Mucosa of rectum (tissue), 2 donors: Measurements from ENCODE around the gene PRSS1.
"Not testable (repeated sequence)": the region's sequence is repeated elsewhere in the genome, so short reads cannot be mapped to it uniquely, and the experiment has no call there.

ENCODE experiments used
- H3K27ac ChIP-seq, 2 donors: one replicate each; pipeline ENCODE4 v1.7.0; 2013; ENCODE audit warnings: inconsistent platforms in 2 of 2, low read depth in 2 of 2, low read length in 2 of 2
- H3K27me3 ChIP-seq, 2 donors: one replicate each; pipeline ENCODE4 v1.7.0; 2013; ENCODE audit warnings: low read length in 2 of 2; ENCODE audit not compliant: control insufficient read depth in 2 of 2, insufficient read depth in 2 of 2
- H3K36me3 ChIP-seq, 2 donors: one replicate each; pipeline ENCODE4 v1.7.0; 2013; ENCODE audit warnings: low read length in 2 of 2; ENCODE audit not compliant: control insufficient read depth in 2 of 2, insufficient read depth in 2 of 2
- H3K4me1 ChIP-seq, 2 donors: one replicate each; pipeline ENCODE4 v1.7.0; 2013; ENCODE audit warnings: low read length in 2 of 2, mild to moderate bottlenecking in 1 of 2; ENCODE audit not compliant: control insufficient read depth in 2 of 2, insufficient read depth in 2 of 2
- H3K4me3 ChIP-seq, 2 donors: one replicate each; pipeline ENCODE4 v1.7.0; 2013; ENCODE audit warnings: low read length in 2 of 2
- H3K9ac ChIP-seq, 2 donors: one replicate each; pipeline ENCODE4 v1.7.0; 2013; ENCODE audit warnings: low read length in 2 of 2, low read depth in 1 of 2, mild to moderate bottlenecking in 1 of 2
- H3K9me3 ChIP-seq, 2 donors: one replicate each; pipeline ENCODE4 v1.7.0; 2013; ENCODE audit warnings: low read length in 2 of 2; ENCODE audit not compliant: control insufficient read depth in 2 of 2
- donor health status: healthy.
- donor health status: Normal muscosa, but diverticular disease.

The PRSS1 gene

DNA sequence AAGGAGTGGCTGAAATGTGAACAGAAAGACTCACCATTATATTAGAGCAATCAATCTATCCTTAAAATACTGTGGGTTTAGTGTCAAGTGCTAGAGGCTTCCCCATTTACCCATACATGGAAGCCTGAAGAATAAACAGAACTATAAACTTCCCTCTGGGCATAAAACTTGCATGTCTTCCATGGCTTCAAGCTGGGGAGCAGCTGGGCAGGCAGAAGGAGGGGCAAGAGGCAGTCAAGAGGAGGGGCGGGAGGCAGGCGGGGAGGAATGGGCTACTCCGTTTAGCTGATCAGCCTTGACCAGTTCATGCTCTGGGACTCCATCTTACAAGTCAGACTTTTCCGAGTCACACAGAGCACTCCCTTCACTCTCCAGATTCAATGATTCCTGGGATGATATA is 3.5 kb upstream of the PRSS1 start:
- H3K9ac ChIP-seq, result no peak overlapping the region
- no peaks in the 10 kb centered on the region for H3K4me1 ChIP-seq
- H3K27ac ChIP-seq, result no peak overlapping the region
- no peaks in the 10 kb centered on the region for H3K36me3 ChIP-seq
- no peaks in the 10 kb centered on the region for H3K9me3 ChIP-seq
- no peak overlapping the region for H3K4me3 ChIP-seq
- no peaks in the 10 kb centered on the region for H3K27me3 ChIP-seq

GRCh38 chr7:142746264-142746663 is 3.0 kb upstream of the PRSS1 start:
- H3K27me3 ChIP-seq, result no peaks in the 10 kb centered on the region
- H3K36me3 ChIP-seq, result no peaks in the 10 kb centered on the region
- no peaks in the 10 kb centered on the region for H3K9me3 ChIP-seq
- no peak overlapping the region for H3K27ac ChIP-seq
- H3K4me3 ChIP-seq, result no peak overlapping the region
- H3K4me1 ChIP-seq, result no peaks in the 10 kb centered on the region
- no peak overlapping the region for H3K9ac ChIP-seq

DNA sequence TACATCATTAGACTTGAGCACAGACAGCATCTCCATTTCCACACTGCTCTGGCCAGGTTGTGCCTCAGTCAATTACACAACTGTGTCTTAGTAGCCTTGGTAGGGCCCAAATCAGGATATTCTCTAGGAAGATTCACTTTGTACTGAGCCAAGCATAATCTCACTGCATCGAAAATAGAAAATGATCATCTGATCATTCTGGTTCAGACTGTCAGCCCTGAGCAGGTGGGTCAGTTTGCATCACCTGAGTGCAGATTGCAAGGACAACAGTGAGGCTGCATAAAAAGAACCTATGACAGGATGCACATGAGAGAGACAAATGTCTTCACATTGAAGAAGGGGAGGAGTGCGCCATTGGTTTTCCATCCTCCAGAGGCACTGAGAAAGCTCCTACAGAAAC is 862 bp upstream of the PRSS1 start:
- H3K9me3 ChIP-seq, H3K4me3 ChIP-seq, H3K36me3 ChIP-seq, H3K9ac ChIP-seq, H3K4me1 ChIP-seq, H3K27ac ChIP-seq, H3K27me3 ChIP-seq: not testable (repeated sequence)

DNA sequence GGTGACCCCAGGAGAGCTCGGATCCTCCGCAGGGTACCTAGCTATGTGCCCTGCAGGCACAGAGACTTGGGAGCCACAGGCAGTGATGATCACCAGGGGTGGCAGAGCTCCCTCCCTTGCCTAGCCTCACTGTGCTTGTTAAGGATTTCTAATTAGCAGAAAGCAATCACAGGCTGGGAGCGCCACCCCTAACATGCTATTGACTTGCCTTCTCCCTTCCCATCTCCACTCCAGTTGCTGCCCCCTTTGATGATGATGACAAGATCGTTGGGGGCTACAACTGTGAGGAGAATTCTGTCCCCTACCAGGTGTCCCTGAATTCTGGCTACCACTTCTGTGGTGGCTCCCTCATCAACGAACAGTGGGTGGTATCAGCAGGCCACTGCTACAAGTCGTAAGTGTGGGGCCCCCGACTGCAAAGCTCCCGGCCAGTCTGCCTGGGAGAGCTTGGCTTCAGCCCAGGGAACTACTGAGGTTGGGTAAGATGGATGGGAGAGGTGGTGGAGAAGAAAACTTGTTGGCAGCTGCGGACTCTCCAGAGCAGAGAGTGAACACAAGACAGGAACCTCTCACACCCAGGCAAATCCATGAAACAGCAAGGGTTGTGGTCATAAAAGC is 1.2 kb downstream of the PRSS1 start:
- no peaks in the 10 kb centered on the region for H3K36me3 ChIP-seq
- no peaks in the 10 kb centered on the region for H3K27me3 ChIP-seq
- H3K4me3 ChIP-seq, result no peak overlapping the region
- H3K27ac ChIP-seq, result no peak overlapping the region
- no peaks in the 10 kb centered on the region for H3K9me3 ChIP-seq
- no peaks in the 10 kb centered on the region for H3K4me1 ChIP-seq
- H3K9ac ChIP-seq, result no peak overlapping the region

- H3K27ac ChIP-seq, H3K9ac ChIP-seq, H3K4me1 ChIP-seq, H3K9me3 ChIP-seq, H3K27me3 ChIP-seq, H3K36me3 ChIP-seq, H3K4me3 ChIP-seq: not testable (repeated sequence)
Measured at GRCh38 chr7:142751526-142752175, 2.4 kb downstream of the PRSS1 start.

- Histone ChIP-seq H3K9ac (no peak overlapping the region), H3K36me3 (no peaks in the 10 kb centered on the region), H3K9me3 (no peaks in the 10 kb centered on the region), H3K27ac (no peak overlapping the region), H3K4me1 (no peaks in the 10 kb centered on the region), H3K27me3 (no peaks in the 10 kb centered on the region), H3K4me3 (no peak overlapping the region)
Measured at GRCh38 chr7:142752376-142753225, 3.3 kb downstream of the PRSS1 start.

- Histone ChIP-seq H3K9me3 (no peaks in the 10 kb centered on the region), H3K9ac (no peak overlapping the region), H3K27me3 (no peaks in the 10 kb centered on the region), H3K27ac (no peak overlapping the region), H3K4me1 (no peaks in the 10 kb centered on the region), H3K4me3 (no peak overlapping the region), H3K36me3 (no peaks in the 10 kb centered on the region)
Measured at GRCh38 chr7:142753366-142753765, 4.1 kb downstream of the PRSS1 start.

DNA sequence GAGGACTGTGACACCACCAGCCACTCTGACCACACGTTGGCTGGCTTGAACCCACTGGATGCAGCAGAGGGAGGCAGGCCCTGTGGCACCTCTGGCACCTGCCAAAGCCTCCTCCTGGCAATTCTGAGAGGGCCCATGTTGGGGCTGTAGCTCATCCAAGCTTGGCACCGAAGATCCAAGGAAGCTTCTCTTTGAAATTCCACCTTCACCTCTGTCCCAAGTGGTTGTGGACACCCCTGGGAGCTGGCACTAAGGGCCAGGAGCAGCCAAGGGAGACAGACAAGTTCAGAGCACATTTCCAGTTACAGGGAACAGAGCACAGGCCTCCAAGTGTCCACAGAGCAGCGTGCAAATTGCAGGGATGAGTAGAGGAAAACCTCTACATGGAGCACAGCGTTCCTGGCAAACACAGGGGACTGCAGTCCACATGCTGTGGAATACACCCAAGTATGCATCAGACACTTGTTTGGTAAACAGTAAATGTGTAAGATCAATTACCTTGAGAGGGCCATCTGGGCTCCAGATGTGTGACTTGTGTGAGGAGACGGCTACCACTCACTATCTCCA is 4.7 kb downstream of the PRSS1 start:
- not testable (repeated sequence) for H3K27ac ChIP-seq, H3K27me3 ChIP-seq, H3K4me3 ChIP-seq

GRCh38 chr7:142754681-142755575 is 5.7 kb downstream of the PRSS1 start:
- Histone ChIP-seq H3K9me3 (no peaks in the 10 kb centered on the region), H3K27ac (no peak overlapping the region), H3K4me1 (no peaks in the 10 kb centered on the region), H3K4me3 (no peak overlapping the region), H3K9ac (no peak overlapping the region), H3K36me3 (no peaks in the 10 kb centered on the region), H3K27me3 (no peaks in the 10 kb centered on the region)

More for the DNA sequence above, 4.7 kb downstream of the PRSS1 start:
- not testable (repeated sequence) for H3K36me3 ChIP-seq, H3K9ac ChIP-seq, H3K9me3 ChIP-seq, H3K4me1 ChIP-seq
